NAMALWA (cell line): Measurements from ENCODE around the gene TAS1R3.

Experiments
- DNase-seq: peaks from one replicate; pipeline ENCODE4 v3.0.0-alpha.2; 2015; ENCODE audit warnings: low spot score

TAS1R3 gene

DNA sequence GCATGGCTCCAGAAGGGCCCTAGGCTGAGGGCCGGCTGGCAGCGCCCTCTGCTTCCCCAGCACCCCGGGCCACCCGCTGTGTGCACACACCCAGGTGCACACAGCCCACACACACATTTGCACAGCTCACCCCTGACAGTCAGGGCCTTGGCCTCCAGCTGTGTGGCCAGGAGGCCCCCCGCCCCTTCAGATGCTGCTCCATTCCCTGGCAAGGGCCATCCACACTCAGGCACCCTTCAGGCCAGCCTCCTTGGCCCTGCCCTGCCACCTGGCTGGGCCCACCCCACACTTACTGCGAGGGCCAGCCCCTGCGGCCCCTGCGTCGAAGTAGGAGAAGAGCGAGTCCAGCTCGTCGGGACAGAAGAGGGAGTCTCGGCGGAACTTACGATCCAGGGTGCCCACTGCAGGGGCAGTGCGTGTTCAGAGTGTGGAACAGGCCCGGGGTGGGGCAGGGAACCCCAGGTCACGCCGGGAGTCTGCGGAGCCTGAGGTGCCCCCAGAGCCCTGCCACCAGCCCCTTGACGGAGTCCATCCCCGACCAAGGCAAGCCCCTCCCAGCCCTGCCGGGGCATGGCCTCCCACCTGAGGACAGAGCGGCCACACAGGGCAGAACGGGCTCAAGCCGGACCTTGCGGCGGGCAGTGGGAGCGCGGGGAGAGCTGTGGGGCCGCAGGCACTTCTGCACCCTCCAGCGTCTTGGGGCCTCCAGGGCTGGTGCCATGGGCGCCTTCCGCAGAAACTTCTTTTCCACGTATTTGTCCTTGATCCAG lies 35.7 kb upstream of the TAS1R3 start:
- DNase-seq = no peak

DNA sequence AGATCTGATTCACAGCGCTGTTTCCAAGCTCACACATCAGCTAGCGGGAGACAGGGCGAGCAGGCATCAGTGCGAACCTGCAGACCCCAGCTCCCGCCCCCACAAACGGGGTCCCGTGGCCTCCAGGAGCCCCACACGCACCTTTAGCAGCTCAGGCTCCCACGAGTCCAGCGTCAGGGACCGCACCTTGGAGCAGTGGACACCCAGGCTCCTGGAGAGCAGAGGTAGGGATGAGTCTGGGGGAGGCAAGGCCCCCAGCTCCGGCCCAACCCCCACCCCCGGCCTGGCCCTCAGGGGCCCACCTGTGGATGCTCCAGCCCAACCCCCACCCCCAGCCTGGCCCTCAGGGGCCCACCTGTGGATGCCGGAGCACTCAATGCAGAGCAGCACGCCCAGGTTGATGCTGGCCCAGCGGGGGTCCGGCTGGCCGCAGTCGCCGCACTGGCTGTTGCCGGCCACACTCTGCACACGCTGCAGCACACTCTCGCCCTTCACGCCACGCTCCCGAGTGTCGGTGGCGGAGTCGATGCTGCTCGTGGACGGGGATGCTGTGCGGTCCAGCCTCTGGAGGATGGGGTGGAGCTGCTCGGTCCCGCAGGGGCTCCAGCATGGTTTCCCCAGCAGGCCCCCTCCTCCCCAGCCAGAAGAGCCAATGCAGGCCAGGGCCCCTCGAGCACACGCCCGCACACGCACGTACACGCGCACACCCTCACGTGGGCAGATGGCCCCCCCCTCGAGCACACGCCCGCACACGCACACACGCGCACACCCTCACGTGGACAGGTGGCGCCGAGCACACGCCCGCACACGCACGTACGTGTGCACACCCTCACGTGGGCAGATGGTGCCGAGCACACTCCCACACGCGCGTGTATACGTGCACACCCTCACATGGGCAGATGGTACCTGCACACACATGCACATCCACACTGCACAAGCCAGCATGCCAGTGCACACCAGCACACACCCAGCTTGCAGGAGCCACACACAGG lies 34.7 kb upstream of the TAS1R3 start:
- no peak for DNase-seq

DNA sequence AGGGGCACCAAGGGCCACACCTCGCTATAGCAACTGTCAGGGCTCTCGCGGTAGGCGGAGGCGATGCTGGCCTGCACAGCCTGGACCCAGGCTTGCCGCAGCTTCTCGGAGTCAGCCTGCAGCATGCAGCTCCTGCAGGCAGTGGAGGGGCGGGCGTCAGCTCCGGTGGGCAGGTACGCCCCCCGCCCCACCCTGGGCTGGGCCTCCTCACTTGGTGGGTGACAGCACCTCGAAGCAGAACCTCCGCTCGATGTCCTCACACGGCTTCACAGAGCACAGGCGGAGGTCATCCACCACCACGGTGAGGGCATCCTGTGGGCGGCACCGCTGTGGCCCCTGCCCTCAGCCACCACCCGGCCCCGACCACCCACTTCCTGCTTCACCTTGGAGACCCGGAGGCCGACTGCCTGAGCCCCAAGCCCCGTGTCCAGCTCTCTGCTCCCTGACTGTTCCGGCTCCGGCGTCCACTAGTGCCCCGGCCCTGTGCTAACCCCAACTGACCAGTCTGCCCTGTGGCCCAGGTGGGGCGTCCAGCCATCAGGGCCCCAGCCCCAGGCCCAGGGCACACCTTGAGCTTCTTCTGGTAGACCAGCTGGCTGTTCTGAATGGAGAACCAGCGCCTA lies 33.2 kb upstream of the TAS1R3 start:
- DNase-seq = no peak

DNA sequence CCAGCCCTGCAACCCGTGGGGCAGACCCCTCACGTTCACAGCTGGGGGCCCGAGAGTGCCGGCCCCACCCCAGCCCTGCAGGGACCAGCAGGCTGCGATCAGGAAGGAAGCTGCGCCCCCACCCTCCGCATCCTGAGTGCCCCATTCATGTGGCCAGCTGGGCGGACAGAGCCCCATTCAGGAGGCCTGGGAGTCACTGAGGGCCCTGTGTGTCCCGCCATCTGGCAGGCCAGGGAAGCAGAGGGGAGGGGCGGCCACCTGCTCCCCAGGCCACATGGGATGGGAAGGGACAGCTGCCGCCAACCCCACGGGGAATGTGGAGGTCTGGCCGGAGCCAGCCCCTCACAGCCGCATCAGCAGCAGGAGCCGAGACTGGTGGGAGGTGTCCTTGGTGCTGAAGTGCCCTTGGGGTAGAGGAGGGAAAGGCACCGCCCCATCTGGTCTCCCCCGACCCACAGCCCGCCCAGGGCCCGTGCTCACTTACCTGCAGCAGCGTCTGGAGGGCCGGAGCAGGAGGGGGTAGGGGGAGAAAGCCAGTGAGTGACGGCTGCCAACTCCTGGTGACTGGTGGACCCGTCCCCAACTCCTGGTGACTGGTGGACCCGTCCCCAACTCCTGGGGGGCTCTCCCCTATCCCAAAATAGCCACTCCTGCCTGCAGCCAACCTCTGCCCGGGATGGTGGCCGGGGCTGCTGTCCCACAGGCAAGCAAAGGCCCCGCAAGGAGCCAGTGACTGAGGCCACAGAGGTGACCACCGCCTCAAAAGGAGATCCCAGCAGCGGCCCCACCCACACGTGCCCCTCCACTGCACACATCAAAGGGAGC lies 32.0 kb upstream of the TAS1R3 start:
- DNase-seq = peak; percentile 51

DNA sequence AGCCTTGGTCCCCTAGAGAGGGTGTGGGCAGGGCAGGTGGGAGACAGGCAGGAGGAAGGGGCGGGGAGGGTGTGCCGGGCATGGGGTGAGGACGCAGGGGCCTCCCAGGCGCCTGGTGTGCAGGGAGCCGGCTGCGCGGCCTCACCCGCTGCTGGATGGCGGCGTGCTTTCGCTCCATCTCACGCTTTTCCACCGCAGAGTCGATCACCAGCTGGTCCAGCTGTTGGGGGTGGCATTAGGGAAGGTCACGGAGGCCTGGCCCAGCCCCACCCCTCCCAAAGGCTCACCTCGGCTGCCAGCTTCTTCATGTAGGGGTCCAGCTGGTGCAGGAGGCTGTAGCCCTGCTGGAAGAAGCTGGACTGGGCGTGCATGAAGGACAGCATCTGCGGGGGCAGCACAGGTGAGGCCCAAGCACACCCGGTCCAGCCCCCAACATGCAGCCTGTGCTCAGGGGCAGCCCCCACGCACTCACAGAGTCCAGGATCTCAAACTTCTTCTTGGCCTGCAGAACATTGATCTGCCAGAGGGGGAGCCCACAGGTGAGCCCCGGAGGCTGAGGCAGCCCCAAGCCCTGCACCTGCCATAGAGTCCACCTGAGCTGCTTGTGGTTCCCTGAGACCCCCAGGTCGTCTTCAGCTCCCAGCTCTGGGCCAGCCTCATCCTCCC lies 31.3 kb upstream of the TAS1R3 start:
- DNase-seq = peak; percentile 77

DNA sequence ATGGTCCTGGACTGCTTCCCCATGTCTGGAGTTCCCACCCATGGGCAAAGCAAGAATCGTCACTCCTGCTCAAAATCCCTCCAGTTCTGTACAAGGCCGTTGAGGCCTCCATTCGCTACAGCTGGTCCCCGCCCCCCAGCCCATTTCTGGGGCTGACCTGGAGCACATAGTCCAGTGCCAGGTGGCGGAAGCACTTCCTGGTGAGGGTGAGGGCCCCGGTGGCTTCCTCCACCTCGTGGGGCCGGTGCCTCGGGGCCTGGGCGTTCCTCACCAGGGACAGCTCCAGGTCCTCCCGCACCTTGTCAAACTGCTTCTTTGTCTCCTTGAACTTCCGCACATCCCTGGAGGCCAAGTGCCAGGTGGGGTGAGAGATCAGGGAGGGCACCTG lies 30.7 kb upstream of the TAS1R3 start:
- DNase-seq = no peak

DNA sequence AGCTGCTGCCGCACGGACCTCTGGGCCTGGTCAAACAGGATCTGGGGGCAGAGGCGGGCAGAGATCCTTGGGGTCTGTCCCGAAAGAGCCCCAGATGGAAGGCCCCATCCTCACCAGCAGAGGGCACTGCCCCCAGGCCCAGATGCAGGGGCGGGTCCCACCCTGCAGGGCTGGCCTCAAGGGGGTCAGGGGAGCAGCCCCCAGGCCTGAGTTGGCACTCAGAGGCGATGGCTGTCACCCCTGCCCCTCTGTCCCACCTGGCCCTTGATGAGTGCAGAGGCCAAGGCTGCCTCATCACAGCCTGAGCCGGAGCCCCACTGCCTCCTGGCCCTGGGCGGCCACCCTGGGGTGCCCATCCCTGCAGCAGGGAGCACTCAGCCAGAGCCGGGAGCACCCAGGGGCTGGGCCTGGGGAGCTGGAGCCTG lies 29.1 kb upstream of the TAS1R3 start:
- peak; percentile 68 for DNase-seq

DNA sequence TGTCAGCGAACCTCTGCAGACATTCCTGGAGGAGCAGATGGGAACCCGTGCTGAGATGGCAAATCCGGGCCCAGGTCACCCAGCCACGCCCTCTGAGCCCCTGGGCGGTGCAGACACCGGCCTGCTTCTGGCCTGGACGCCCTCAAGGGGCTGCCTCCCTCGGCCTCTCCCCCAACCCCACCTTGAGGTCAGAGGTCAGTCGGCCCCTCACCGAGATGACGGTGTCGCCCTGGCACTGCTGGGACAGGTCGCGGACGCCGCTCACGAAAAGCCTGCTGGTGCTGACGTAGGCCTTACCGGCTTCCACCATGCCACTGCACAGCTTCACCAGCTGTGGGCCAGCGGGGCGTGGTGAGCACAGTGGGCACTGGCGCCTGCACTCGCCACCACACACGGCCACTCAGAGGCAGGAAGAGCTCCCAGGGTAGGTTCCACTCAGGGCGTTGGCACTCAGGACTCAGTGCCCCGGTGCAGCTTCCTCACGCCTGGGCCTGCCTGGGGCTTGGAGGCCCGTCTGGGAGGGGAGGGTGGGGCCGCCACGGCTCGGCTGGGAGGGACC lies 28.1 kb upstream of the TAS1R3 start:
- no peak for DNase-seq

DNA sequence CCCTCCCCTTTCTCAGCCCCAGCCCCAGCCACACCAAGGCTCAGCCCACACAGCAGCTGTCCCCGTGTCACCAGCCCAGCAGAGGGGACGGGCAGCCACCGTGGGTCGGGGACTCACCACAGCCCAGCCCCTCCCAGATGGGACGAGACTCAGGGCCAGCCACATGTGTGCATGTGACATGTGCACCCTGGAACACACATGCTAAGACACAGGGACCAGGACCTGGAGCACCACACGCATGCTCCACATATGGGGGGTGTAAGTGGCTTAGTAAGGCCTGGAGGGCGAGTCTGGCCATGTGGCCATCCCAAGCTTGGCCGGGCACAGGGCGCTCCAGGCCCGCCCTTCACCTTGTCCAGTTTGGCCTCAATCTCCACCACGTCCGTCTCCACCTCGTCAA lies 27.3 kb upstream of the TAS1R3 start:
- no peak for DNase-seq

DNA sequence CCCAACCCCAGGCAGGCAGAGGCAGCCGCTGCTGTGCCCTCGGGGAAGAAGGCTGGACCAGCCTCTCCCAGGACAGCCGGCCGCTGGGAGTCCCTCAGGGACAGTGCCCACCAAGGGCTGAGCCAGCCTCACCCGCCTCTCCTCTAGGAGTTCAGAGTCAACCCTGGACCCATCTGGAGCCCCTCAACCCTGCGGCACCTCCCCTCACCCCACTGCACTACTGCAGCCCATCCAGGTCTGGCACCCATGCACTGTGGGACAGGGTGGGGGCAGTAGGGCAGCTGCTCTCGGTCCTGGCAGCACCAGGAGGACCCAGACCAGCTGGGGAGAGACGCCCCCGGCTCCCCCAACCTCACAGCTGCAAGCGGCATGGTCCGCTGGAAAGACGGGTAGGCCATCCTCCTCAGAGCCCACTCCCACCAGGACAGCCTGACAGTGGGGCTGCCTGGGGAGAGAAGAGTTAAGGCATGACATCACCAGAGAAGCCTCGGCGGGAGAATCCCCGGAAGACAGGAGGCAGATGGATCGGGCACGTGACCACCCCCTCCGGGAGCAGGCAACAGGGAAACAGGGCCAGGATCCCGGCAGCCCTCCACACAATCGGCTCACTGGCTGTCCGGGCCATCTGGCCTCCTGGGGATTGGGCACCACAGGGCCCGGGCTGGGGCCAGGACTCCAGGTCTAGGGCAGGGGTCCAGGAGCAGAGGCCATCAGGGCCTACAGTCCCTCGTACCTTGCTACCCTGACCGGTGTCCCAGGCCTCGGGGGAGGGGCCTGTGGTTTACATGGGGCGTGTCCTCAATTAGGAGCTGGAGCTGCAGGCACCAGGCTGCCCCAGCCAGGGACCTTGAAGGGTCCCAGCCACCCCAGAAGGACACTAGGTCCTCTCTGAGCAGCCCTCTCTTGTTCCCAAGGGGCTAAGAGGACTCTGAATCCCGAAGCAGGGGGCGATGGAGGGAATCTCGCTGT lies 26.5 kb upstream of the TAS1R3 start:
- no peak for DNase-seq

DNA sequence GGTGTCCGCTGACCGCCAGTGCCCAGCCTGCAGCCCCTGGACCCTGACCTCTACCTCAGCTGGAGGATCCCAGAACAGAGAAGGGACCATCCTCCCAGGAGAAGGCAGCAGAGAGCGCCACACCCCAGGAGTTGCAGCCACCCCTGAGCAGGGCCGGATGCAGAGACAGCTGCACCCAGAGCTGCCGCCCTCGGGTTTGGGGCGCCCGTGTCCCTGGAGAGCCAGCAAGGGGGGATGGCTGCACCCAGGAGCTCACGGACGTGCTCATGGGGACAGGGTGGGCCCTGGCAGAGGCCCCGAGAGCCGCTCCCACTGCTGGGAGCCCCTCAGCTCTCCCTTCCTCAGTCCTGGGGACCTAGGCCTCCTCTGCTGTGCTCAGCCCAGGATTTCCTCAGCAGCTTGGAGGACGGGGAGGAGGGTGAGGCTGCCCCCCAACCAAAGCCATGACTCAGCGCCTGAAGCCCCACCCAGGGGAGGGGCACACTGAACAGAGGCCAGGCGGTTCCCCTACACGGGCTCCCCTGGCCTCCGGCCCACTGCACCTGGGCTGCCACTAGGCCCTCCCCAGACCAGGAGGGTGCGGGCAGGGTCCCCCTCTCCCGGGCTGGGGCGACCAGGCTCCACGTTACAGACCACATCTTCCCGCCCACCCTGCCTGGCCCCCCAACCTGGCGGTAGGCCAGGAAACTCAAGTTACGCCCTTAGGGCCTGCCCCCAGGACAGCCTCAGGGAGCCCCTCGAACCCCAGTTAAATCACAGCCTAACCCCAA lies 25.6 kb upstream of the TAS1R3 start:
- DNase-seq = peak; percentile 90

DNA sequence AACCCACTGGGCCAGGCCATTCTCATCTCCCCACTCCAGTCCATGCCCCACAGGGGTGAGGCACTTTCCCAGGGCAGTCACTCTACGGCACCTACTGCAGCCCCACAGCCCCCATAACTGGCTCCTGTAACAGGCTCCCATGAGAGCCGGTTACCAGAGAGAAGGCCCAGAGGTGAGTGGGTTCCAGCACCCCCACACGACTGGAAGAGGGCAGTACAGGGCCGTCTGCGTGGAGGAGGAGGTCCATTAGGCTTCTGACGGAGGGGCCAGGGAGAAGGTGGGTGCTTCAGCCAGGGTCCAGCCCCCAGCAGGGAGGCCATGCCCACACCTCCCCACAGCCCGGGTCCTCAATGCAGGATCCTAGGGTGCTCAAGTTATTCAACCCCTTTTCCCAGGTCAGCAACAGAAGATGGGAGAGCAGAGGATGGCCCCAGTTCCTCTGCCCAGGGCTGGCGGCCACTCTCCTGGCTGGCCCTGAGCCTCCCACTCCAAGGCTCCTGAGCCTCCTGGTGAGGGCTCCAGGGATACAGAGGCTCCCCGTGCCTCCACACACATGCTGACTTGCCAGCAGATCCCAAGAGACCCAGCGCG lies 24.9 kb upstream of the TAS1R3 start:
- peak; percentile 87 for DNase-seq

DNA sequence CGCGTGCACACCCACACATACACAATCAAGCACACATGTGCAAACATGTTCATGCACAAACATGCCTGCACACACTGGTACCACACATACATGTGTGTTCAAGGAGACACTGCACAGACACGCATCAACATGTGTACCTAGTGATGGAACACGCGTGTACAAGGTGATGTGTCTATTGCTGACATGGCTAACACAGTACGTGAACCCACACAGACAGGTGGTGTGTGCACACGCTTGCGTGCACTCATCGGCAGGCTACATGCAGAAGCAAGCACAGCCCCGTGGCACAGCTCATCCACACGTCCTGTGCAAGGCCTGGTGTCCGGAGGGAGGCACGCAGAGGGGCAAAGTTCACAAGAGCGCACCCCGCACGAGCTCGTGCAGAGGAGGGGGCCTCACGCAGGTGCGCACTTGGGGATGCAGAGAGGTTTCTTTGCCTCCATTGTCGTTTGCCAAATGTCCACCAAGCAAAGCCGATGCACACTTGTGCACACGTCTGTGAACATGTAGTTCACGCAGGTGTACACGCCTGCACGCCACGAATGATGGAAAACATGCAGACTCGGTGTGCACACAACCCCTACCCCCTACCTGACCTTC lies 24.3 kb upstream of the TAS1R3 start:
- DNase-seq = peak; percentile 70

DNA sequence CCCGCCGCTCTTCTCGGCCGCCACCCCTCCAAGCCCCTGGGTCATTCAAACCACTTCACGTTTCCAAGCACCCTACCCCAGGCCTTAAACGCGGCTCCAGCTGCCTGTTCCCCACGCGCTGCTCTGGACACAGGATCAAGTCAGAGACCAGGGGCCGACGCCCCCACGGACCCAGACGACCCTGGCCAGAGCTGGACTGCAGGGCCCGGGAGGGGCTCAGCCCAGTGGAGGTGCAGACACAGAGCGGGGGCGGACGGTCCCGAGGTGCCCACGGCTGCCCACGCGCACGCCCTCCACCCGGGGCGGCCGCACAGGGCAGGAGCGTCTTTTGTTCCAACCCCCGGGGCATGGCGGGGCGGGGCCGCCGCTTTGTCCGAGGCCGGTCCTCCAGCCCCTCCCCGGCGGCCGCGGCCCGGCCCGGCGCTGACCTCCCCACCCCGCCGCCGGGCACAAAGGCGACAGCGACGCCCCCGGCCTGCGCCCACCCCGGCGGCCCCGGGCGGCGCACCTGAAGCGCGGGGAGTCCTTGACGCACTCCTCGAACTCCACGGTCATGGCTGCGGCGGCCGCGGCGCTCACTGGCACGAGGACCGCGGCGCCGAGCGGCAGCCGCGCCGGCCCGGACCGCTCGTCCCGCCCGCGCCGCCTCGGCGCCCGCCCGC lies 23.7 kb upstream of the TAS1R3 start:
- DNase-seq = no peak

DNA sequence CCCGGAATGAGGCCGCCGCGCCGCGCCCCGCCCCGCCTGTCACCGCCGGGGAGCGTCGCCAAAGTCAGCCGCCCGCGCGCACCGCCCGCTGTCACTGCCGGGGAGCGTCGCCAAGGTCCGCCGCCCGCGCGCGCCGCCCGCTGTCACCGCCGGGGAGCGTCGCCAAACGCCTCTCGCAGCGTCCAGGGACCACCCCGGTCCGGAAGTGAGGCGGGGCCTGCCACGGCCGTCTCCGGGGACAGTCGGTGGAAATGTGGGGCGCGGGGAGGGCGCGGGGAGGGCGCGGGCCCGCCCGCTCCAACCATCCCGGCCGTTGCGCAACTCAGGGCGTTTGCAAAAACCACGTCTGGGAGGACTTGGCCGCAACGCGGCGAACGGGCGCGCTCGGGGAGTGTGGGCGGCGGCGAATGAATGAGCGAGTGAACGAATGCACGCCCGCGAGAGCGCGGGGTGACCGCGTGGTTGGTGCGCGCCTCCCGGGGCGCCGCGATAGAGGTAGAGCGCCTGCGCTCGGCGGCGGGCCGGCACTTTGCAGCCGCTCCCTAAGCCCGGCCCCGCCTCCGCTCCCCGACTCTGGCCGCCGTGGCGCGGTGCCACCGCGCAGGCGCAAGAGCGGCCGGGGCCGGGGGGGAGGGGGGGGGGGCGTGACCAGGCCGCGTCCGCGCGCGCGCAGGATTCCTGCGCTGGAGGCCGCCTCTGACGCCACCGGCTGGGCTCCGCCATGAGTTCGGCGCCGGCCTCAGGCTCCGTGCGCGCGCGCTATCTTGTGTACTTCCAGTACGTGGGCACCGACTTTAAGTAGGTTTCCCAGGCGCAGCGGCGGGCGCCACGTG lies 22.9 kb upstream of the TAS1R3 start, which contains the start of the genes ACAP3 and PUSL1:
Gene ACAP3 (minus strand): TSS at position 8 of the 833 bp plus-strand sequence. CDS start 115 bp downstream, outside the sequence.
Gene PUSL1 (plus strand): TSS at position 675 of the 833 bp plus-strand sequence. CDS start 47 bp downstream, at position 722.
- DNase-seq = peak; percentile 96

DNA sequence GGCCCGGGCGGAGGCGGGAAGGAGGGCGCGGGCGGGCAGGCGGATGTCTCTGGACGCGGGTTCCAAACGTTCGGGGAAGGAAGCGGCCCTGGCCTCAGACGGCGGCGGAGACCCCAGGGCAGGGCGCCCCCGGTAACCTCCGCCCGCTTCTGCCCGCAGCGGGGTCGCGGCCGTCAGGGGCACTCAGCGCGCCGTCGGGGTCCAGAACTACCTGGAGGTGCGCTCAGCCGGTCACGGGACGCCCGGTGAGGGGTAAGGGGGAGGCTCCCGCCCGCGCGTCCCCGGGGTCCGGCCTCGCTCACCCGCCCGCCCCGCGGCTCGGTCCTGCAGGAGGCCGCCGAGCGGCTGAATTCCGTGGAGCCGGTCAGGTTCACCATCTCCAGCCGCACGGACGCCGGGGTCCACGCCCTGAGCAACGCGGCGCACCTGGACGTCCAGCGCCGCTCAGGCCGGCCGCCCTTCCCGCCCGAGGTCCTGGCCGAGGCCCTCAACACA lies 22.3 kb upstream of the TAS1R3 start:
- DNase-seq = no peak
